PFSK-1 (cell line): ENCODE results near the gene ATP2B2.

ENCODE experiments used
- SIN3A ChIP-seq: IDR thresholded peaks from 2 replicates; pipeline ENCODE4 v1.6.1; 2012; ENCODE audit warnings: mild to moderate bottlenecking, low read length, moderate library complexity, borderline replicate concordance; ENCODE audit not compliant: insufficient read depth
- TAF1 ChIP-seq: IDR thresholded peaks from 2 replicates; pipeline ENCODE4 v1.6.1; 2012; ENCODE audit warnings: low read length, control low read depth, borderline replicate concordance; ENCODE audit not compliant: insufficient read depth
- TF ChIP-seq, protein P1 (sequence below), 2 experiments: IDR thresholded peaks; 2 replicates each; pipeline versions ENCODE4 v1.6.1 to v1.8.0; 2011 to 2012; ENCODE audit warnings: low read depth in 2 of 2, low read length in 2 of 2, control low read depth in 1 of 2, inconsistent platforms in 1 of 2, mild to moderate bottlenecking in 1 of 2, moderate library complexity in 1 of 2; ENCODE audit not compliant: insufficient read depth in 1 of 2

DNA sequence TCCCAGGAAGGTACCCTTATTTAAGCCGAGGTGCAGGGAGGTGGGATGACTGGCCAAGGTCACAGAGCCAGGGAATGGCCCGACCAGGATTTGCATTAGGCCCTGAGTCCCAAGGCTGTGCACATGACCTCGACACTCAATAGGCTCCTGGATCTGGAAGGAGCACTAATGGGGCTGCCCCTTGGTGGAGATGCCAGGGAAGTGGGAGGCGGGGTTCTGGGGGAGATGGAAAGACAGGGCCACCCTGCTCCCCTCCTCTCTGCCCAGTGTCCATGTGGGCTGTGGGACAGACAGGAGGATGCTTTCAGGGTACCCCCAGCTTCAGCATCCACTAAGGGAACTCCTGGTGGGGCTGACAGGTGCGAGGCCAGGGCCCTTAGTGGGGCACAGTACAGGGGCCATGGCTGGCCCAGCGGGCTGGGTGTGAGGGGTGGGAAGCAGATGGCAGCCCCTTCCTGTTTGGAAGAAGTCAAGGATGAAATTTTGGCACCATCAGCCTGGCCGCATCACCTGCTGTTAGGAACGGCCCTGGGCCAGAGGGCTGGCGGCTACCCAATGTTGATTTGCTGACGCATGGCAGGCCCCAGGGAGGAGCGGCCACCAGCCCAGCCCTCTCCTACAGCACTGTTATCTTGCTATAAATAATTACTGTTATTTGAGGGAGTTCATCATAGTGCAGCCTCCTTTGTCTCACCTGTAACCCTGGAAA lies 37.3 kb downstream of the ATP2B2 start:
- TF ChIP-seq TAF1 (no peak), SIN3A (no peak)
- TF ChIP-seq, protein P1, sequence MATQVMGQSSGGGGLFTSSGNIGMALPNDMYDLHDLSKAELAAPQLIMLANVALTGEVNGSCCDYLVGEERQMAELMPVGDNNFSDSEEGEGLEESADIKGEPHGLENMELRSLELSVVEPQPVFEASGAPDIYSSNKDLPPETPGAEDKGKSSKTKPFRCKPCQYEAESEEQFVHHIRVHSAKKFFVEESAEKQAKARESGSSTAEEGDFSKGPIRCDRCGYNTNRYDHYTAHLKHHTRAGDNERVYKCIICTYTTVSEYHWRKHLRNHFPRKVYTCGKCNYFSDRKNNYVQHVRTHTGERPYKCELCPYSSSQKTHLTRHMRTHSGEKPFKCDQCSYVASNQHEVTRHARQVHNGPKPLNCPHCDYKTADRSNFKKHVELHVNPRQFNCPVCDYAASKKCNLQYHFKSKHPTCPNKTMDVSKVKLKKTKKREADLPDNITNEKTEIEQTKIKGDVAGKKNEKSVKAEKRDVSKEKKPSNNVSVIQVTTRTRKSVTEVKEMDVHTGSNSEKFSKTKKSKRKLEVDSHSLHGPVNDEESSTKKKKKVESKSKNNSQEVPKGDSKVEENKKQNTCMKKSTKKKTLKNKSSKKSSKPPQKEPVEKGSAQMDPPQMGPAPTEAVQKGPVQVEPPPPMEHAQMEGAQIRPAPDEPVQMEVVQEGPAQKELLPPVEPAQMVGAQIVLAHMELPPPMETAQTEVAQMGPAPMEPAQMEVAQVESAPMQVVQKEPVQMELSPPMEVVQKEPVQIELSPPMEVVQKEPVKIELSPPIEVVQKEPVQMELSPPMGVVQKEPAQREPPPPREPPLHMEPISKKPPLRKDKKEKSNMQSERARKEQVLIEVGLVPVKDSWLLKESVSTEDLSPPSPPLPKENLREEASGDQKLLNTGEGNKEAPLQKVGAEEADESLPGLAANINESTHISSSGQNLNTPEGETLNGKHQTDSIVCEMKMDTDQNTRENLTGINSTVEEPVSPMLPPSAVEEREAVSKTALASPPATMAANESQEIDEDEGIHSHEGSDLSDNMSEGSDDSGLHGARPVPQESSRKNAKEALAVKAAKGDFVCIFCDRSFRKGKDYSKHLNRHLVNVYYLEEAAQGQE (IDR thresholded peaks at IDR 0.05; ENCODE audit: insufficient read depth in 1 of 2, low read depth in 2 of 2, low read length in 2 of 2): no peak
